Stimulated activated CD8-positive, alpha-beta memory T cell treated with anti-CD3 and anti-CD28 coated beads, Interleukin-12 subunit alpha, Interleukin-12 subunit beta, amount 100 ng/mL, for 24 hours (primary cell): ENCODE measurements around the gene CLDN10.
"Not testable (repeated sequence)": the region's sequence is repeated elsewhere in the genome, so short reads cannot be mapped to it uniquely, and the experiment has no call there.

Source experiments
- DNase-seq: peaks from one replicate; pipeline ENCODE4 v3.0.0-alpha.2; 2020; ENCODE audit errors: extremely low read depth

CLDN10 gene, protein sequence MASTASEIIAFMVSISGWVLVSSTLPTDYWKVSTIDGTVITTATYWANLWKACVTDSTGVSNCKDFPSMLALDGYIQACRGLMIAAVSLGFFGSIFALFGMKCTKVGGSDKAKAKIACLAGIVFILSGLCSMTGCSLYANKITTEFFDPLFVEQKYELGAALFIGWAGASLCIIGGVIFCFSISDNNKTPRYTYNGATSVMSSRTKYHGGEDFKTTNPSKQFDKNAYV

DNA sequence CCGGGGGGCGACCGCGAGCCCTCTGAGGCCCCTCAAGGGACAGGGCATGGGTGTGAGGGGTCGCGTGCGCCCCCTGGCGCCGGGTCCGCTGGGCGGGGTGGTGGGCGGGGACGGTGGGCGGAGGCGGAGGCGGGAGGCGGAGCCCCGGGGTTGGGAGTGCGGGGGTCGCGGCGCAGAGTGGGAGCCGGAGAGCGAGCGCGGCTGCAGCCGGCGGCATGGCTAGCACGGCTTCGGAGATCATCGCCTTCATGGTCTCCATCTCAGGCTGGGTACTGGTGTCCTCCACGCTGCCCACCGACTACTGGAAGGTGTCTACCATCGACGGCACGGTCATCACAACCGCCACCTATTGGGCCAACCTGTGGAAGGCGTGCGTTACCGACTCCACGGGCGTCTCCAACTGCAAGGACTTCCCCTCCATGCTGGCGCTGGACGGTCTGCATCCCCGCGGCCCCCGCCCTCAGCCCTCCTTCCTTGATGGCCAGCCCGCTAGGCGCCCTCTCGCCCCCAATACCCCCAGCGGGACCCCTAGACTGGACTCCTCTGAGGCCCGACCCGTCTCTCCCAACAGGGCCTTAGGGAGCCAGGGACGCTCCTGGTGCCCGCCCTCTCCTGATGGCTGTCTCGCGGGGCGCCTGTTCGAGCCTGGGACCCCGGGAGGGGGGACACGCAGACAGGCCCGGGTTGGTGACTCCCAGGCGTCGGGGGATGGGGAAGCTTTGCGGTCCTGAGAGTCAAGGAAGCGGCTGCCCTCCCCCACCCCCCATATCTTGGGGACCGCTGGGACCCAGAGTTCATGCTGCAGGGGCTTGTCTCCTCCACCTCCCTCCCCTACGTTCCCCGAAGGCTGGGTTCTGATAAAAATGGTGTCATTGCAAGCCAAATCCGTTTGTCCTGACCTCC lies at the start of gene CLDN10:
TSS of gene CLDN10 (plus strand) at position 182 of the 903 bp plus-strand sequence. CDS start at position 216, 34 bp downstream.
- no peak for DNase-seq

DNA sequence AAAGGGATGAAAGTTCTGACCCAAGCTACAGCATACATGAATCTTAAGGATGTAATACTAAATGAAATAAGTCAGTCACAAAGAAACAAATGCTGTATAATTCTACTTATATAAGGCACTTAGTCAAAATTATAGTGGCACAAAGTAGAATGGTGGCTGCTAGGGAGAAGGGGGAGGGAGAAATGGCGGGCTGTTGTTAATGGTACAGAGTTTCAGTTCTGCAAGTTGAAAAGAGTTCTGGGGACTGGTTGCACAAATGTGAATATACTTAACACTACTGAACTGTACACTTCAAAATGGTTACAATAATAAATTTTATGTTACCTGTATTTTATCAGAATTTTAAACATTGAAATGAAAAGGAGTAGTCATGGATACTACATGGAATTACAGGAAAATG lies 48.9 kb upstream of the CLDN10 start:
- no peak for DNase-seq

DNA sequence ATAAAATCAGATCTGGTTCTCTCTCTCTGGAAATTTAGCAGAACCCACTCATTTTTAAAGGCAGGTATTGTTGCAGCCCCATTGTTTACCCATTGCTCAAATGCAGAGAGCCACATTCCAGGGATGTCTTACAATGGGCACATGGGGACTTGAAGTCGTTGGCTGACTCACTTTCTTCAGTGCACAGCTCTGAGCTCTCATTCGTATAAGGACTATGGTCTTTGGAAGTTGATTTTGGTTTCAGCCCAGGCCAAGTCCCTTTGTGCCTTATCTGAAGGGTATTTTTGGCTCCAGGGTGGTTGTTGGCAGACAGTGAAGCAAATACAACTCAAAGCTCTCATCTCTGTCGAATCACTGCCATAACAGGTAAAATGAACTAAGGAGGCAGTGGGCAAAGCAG lies 47.3 kb upstream of the CLDN10 start:
- no peak for DNase-seq

DNA sequence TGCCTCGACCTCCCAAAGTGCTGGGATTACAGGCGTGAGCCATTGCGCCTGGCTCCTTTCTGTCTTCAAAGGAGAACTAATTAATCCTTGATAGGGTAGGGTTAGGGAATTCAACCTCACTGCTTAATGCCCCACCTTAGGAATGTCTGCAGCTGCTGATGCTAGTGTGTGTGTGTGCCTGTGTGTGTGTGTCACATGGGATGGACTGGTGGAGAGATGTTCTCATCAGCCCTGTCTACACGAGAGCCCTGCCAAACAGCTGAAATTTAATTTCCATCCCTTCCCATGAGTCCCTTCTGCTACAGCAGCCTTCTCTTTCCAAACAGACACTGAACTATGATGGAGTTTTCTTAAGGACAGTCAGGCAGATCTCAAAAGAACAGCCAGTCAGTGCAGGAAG lies 46.5 kb upstream of the CLDN10 start:
- no peak for DNase-seq

DNA sequence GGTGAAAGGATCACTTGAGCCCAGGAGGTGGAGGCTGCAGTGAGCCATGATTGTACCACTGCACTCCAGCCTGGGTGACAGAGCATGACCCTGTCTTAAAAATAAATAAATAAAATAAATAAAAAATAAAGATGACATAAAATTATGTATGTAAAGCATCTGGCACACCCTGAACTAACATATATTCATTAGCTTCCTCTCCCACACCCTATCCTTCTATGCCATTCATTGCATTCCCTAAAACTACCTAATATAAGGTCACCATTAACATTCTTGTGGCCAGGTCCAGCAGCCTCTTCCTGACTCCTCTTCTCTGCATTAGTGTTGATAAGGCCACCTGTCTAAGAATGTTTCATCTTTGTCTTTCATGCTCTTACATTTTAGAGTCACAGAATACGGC lies 44.5 kb upstream of the CLDN10 start:
- no peak for DNase-seq

DNA sequence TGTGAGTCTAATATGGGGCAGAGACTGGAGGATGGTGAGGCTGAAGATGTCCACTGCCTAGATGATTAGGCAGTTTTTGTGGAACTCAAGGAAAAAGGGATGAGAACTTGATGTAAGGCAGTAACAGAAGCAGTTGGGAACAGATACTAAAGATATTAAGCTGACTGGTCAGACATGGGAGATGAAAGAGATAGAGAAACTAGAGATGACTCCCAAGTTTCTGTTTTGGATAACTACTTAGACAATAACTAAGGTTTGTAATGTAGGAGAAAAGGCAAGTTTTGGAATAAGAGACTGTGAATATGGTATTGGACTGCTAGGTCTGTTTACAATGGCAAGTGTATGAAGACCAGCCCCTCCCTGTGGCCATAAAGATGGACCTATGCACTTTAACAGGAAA lies 43.5 kb upstream of the CLDN10 start:
- DNase-seq: no peak

DNA sequence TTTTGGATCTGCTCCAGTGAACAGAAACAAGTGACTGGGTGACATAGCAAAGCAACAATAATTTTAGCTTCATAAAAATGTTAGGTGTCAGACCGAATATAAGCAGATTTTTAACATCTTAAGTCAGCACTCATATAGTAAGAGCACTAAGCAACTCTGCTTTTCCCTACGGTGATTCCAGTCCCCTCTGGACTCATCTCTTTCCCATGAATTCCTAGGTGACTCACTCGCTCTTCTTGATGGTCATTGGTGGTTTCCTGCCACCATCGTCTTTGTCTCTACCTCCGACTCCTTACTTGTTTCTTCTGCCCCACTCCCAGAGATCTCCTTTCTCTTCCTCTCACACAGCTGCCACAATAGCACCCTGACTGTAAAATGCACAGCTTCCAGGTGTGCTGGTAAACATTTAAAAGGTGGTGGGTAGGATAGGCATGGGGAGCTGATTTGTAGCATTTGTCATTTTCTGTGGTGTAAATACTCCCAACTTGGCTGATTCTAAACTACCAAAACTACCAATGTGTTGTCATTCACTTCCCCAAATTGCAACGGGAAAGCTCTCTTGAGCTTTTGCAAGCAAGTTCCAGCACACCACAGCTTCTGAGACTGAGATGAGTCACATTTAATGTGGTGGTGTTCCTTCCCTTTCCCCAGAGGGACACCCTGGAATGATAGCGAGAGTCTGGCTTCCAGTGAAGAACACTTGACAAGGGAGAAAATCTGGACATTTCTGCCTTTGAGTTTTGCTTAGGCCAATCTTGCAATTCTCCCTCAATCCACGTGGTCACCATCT lies 42.8 kb upstream of the CLDN10 start:
- no peak for DNase-seq

DNA sequence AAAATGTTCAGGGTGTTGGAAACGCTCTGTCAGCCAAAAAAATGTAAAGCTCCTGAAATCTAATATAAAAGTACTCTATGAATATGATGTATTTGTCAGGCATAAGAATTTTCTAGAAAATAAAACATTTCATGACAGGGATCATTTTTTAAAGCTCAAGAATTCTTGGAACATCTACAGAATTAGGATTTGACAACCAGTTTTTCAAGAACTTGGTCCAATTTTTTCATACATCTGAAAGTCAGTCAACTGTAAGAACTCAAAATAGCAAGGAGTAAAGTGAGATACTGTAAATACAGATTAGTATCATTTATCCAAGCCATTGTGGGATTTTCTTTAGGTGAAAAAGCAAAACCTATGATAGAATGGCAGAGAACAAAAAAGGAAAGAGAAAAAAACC lies 41.6 kb upstream of the CLDN10 start:
- DNase-seq: no peak

DNA sequence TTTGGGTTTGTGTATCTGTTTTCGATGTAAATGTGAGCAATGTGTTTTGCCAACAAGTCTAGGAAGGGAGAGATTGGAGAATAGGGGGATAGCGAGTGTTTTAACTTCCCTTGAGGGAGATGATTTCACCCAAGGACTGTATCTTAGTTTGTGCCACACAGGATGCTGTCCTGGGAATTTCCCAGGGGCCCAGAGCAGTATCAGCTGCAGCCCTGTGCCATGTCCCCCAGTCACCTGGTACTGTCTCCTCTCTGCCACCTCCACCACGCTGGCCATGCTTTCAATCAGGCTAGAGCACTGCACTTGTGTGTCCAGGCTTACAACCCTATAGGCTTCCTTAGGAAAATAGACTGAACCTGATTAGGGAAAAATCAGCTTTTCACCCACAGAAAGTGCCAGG lies 40.1 kb upstream of the CLDN10 start:
- no peak for DNase-seq

DNA sequence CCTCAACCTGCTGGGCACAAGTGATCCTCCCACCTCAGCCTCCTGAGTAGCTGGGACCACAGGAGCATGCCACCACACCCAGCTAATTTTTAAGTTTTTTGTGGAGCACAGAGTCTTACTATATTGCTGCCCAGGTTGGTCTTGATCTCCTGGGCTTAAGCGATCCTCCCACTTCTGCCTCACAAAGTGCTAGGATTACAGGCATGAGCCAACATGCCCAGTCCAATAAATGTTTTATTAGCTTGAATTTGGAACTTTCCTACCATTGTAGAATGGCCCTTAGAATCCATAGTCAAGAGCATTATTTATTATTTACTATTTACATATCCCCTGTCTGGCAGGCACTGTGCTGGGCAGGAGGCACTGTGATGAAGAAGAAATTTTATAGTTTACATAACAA lies 39.6 kb upstream of the CLDN10 start:
- no peak for DNase-seq

DNA sequence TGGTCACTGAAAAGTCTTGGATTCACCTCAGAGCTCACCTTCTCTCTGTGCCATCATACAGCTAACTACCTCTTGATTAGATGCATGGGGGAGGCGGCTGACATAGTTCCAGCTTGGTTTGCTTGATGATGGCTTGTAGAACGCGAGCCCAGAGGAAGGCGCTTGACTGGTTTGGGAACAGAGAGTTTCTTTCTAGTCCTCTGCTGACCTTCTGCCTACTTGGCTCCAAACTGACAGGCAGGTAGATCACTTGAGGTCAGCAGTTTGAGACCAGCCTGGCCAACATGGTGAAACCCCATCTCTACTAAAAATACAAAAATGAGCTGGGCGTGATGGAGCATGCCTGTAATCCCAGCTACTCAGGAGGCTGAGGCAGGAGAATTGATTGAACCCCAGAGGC lies 36.9 kb upstream of the CLDN10 start:
- not testable (repeated sequence) for DNase-seq

DNA sequence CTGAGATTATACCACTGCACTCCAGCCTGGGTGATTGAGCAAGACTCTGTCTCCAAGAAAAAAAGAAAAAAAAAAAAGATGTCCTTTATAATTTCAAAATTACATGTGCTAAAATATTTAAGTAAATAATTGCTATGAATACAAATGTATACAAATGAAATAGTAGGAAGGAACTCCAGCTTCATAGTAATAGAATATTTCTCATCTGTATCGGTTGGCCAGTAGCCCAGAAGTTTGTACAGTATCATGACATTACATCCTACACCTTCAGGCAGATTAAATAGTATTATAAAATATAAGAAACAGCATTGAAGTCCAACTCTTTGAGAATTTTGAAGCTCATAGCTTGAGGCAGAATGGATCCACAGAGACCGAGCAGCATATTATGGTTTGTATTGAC lies 36.5 kb upstream of the CLDN10 start:
- no peak for DNase-seq

DNA sequence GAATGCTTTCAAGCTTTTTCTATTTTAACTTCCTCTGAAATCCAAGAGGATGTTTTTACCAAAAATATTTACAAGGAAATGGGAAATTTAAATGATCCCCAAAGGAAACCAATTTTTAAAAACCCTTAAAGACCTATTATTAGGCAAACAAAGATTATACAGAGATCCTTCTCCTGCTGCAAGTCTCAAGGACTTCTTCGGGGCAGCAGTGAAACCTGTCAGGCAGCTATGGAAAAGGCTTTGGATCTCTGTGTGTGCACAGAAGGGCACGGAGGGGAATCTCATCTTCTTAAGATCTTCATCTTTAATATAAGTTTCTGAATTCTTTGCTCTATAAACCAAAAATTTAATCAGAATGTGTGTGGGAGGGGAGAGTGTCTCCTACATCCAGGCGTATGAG lies 36.0 kb upstream of the CLDN10 start:
- DNase-seq: no peak

DNA sequence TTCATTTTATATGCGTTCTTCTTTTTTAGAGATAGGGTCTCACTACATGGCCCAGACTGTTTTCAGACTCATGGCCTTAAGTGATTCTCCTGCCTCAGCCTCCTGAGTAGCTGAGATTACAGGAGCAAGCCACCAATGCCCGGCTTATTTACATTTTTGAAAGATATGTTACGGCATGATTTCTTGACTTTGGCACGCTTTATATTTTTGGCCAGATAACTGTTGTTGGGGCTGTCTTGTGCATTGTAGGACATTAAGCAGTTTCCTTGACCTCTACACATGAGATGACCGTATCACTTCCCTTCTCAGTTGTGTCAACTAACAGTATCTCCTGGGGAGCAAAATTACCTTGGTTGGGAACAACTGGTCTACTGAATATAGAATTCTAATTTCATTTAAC lies 28.9 kb upstream of the CLDN10 start:
- no peak for DNase-seq

DNA sequence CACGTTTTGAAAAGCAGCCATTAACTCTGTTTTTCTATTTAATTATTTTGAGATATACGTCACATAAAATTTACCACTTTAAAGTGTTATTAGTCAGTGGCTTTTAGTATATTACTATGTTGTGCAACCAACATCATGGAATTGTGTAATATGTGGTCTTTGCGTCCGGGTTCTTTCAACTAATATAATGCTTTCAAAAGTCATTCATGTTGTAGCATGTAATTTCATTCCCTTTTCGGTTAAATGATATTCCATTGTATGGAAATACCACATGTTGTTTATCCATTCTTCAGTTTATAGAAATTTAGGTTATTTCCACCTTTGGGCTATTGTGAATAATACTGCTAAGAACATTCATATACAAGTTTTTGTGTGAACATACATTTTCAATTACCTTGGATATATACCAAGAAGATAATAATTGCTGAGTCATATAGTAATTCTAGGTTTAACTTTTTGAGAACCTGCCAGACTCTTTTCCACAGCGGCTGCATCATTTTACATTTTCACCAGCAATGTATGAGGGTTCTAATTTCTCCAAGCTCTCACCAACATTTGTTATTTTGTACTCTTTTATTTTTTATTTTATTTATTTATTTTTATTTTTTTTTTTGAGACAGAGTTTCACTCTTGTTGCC lies 28.1 kb upstream of the CLDN10 start:
- DNase-seq: no peak

DNA sequence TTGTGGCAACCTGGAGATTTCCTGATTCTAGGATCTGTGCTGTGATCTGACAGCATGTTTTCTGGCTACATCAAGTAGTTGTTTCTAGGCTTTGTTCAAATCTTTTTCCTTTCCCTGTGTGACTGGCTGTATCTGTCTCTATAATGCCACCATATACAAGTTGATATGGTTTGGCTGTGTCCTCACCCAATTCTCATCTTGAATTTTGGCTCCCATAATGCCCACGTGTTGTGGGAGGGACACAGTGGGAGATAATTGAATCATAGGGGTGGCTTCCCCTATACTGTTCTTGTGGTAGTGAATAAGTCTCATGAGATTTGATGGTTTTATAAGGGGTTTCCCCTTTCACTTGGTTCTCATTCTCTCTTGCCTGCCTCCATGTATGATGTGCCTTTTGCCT lies 24.6 kb upstream of the CLDN10 start:
- DNase-seq: no peak

DNA sequence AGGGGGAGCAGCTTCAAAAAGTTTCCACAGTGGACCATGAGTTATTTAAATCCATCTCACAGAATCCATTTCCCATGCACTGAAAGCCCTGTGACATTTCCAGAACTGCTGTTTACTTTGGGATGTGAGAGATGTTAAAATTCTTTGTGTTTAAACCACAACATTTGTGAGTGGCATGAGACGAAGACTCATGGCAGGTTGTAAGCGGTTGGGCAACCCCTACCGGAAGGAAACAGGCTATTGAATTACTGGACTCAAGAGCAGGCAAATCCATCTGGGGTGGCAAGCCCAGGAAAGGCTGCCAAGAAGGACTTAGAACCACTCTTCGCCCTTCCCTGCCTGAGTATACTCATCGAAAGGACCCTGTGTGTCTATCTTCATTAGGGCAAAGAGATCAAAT lies 22.3 kb upstream of the CLDN10 start:
- DNase-seq: no peak

DNA sequence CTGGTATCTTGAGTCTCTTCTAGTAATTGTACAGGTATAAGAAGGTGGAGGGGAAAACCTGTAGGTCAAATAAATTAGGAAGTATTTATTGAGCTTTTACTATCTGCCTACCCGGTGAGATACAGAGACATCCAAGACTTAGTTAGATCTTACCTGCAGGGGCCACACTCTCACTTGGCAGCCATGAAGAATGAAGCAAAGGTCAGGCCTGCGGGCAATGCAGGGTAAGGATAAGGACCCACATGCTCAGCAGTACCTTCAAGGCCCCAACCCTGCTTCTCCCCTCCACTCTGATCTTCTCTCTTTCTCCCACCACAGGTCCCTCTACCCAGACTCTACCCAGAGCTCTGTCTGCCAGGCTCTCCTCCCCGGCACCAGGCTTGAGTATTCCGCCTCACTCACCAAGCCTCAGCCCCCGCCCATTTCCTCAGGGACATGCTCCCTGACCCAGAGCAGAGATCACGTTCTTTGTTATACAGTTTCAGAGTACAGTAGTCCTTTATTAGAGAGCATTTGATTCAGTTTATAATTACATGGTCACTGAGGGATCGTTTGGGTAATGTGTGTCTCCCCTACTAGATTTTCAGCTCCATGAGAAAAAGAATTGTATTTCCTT lies 18.9 kb upstream of the CLDN10 start:
- no peak for DNase-seq

DNA sequence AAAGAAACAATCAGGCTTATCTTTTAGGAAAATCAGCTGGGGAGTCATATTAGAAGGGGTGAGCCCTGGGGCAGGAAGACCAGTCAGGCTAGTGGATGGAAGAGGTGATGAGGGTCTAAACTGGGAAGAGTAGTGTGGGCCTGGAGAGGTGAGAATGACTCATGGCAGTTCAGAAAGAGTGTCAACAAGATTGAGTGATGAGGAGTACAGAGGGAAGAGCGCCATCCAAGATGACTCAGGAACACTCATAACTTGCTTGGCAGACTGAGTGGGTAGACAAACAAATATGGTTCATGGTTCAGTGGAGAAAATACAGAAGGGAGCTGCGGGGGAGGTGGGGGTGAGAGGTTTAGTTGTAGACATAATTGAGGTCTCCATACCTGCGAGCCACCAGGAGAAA lies 17.3 kb upstream of the CLDN10 start:
- DNase-seq: no peak

DNA sequence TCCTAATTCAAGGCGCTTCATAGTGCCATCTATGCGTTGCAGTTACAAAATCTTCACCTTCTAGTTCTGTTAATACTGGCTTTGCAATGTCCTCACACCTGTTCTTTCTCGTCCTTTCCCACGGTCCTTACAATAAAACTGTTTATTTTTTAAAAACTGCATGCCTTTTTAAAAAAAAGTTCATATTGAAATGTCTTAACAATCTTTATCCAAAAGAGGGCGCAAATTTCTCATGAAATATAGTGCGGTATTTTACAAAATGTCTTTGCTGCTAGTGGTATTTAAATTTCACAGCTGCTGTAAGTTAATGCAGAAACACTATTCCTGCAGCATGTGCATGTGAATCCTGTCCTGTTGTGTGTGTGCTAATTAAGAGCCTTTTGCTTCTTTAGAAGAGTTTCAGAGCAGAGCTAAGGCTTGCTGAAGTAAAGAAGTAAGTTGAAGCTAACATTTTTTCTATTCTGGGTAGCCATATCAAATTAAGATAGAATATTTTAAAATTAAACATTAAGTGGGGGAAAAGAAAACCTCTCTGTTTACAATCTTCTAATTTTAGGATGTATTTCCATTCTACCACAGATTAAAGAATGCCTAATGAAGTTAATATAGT lies 15.8 kb upstream of the CLDN10 start:
- no peak for DNase-seq

DNA sequence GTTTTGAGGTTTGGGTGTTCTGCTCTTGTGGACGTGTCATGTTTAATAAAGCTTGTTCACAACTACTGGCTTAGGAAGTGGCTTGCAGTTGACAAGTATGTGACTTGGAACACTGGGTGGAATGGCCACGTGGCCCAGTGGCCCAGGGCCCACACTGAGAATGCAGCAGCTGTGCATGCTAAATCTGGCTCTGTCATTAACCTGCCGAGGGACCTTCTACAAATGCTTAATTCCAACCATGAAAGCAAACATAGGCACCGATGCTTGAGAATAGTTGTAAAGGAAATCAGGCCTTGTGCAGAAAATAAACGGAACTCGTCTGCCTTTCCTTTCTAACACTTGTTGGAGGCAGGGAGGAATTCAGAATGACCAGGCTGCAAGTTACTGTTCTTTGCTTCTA lies 11.6 kb upstream of the CLDN10 start:
- no peak for DNase-seq
